ENCODE results near the gene NALCN. TPM values are rescaled to one million over a fixed set of nuclear protein-coding genes. Genes with fewer than 3 reads are reported as not detected.

The NALCN gene
- total and polyA plus RNA-seq, 4 donors = 0.11 to 0.64 (median 0.37) TPM

DNA sequence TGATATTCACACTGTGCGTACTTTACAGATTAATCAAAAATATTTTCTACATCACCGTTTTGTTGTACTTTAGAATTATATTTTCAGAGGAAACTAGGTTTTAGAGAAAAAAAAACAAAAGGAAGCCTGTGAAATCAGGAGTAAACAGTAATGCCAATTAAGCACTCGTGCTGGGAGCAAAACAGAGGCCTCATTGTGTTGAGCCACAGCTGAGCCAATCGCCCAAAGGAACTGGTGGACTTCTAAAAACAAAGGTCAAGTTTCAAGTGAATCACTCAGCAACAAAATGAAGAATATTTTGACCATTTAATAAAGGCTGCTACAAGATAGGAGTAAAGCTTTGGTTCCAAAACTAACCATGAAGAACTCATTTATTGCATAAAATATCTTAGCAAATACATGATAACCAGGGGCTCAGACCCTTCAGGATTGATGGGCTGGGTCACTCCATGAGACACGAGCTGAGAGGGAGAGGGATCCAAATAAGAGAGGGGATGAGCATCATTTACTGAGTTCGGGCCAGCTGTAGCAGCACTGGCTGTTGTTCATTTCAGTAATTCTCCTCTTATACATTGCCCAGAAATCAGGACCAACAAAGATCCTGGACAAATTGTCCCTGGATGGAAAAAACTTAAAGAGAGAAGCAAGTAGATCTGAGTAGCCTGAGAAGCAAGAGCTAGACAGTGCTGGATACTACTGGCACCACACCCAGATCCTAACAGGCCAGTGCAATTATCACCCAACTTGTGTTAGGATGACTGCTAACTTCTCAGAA, 8.3 kb upstream of the NALCN start:
- ATAC-seq (ENCODE audit: insufficient read depth, low FRiP score) (no peak), DNase-seq (no peak)
- H3K4me3 ChIP-seq = no peak overlapping the region
- no peaks in the 10 kb centered on the region for H3K27me3 ChIP-seq (ENCODE audit: control insufficient read depth in 3 of 3, insufficient read depth in 3 of 3, low read length in 2 of 3)
- no peaks in the 10 kb centered on the region for H3K9me3 ChIP-seq (ENCODE audit: control insufficient read depth in 4 of 4, insufficient read depth in 3 of 4, low read length in 3 of 4)
- no peaks in the 10 kb centered on the region for H3K36me3 ChIP-seq (ENCODE audit: control insufficient read depth in 4 of 4, insufficient read depth in 4 of 4, low read length in 4 of 4)
- no peak for TF ChIP-seq CTCF (IDR thresholded peaks at IDR 0.05; ENCODE audit: control extremely low read depth, extremely low read depth)
- no peaks in the 10 kb centered on the region for H3K4me1 ChIP-seq (ENCODE audit: control insufficient read depth in 5 of 5, insufficient read depth in 5 of 5, low read length in 5 of 5)
- 61 to 65% methylated on average over 6 of the region's 6 CpGs for WGBS, 2 donors
- H3K9ac ChIP-seq (ENCODE audit: insufficient read depth in 1 of 2, low read length in 2 of 2) = no peak overlapping the region
- no peak overlapping the region for H3K27ac ChIP-seq (ENCODE audit: low read depth in 1 of 2, low read length in 1 of 2)

DNA sequence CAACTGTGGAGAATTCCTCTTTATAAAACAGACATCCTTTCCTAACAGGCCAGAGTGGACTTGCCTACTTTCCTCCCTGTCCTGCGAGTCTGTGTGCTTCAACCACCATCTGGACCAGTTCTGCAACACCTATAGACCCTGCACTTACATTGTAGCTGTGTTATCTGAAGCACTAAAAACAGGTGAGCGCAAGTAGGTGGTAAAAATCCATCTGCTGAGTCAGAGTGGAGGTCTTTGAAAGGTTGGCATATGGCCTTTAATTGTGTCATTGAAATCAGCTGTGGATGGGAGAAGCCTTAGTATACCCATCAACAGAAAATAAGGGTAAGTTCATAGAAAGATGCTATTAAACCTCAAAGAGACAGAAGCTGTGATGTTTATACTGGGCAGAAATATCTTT, 7.6 kb upstream of the NALCN start:
- H3K36me3 ChIP-seq (ENCODE audit: control insufficient read depth in 4 of 4, insufficient read depth in 4 of 4, low read length in 4 of 4) = no peaks in the 10 kb centered on the region
- H3K4me3 ChIP-seq = no peak overlapping the region
- H3K4me1 ChIP-seq (ENCODE audit: control insufficient read depth in 5 of 5, insufficient read depth in 5 of 5, low read length in 5 of 5) = no peaks in the 10 kb centered on the region
- no peak for ATAC-seq (ENCODE audit: insufficient read depth, low FRiP score)
- TF ChIP-seq CTCF (IDR thresholded peaks at IDR 0.05; ENCODE audit: control extremely low read depth, extremely low read depth) = no peak
- no peak for DNase-seq
- H3K27me3 ChIP-seq (ENCODE audit: control insufficient read depth in 3 of 3, insufficient read depth in 3 of 3, low read length in 2 of 3) = no peaks in the 10 kb centered on the region
- H3K9ac ChIP-seq (ENCODE audit: insufficient read depth in 1 of 2, low read length in 2 of 2) = no peak overlapping the region
- 82 to 84% methylated on average over 2 of the region's 2 CpGs for WGBS, 2 donors
- H3K27ac ChIP-seq (ENCODE audit: low read depth in 1 of 2, low read length in 1 of 2) = no peak overlapping the region
- H3K9me3 ChIP-seq (ENCODE audit: control insufficient read depth in 4 of 4, insufficient read depth in 3 of 4, low read length in 3 of 4) = no peaks in the 10 kb centered on the region

GRCh38 chr13:101417501-101417900, 1.2 kb upstream of the NALCN start:
- Histone ChIP-seq H3K4me3 (no peak overlapping the region), H3K27me3 (ENCODE audit: control insufficient read depth in 3 of 3, insufficient read depth in 3 of 3, low read length in 2 of 3) (peaks cover 8 to 37% (median 23%) of the 10 kb centered on the region in 3 donors), H3K4me1 (ENCODE audit: control insufficient read depth in 5 of 5, insufficient read depth in 5 of 5, low read length in 5 of 5) (peaks cover 0 to 5% (median 0%) of the 10 kb centered on the region in 5 donors), H3K9ac (ENCODE audit: insufficient read depth in 1 of 2, low read length in 2 of 2) (no peak overlapping the region), H3K9me3 (ENCODE audit: control insufficient read depth in 4 of 4, insufficient read depth in 3 of 4, low read length in 3 of 4) (no peaks in the 10 kb centered on the region), H3K36me3 (ENCODE audit: control insufficient read depth in 4 of 4, insufficient read depth in 4 of 4, low read length in 4 of 4) (no peaks in the 10 kb centered on the region), H3K27ac (ENCODE audit: low read depth in 1 of 2, low read length in 1 of 2) (no peak overlapping the region)
- DNase-seq (no peak), ATAC-seq (ENCODE audit: insufficient read depth, low FRiP score) (no peak)
- TF ChIP-seq CTCF (IDR thresholded peaks at IDR 0.05; ENCODE audit: control extremely low read depth, extremely low read depth) = no peak
- 82 to 88% methylated on average over 5 of the region's 5 CpGs for whole genome bisulfite sequencing, 2 donors

Data from lung (tissue), 12 donors.